Upper lobe of left lung (tissue), 6 donors: ENCODE data around the gene RAP1B. TPM values are rescaled to one million over a fixed set of nuclear protein-coding genes. Genes with fewer than 3 reads are reported as not detected.

Source experiments
- ATAC-seq, 2 donors: fragments of 200-7000 bp; cut with Tn5 transposase; one replicate each; pipeline ENCODE4 v1.9.1; 2022; ENCODE audit warnings: mild to moderate bottlenecking in 2 of 2, moderate library complexity in 2 of 2; ENCODE audit not compliant: low FRiP score in 2 of 2
- DNase-seq, 2 donors: peaks; one replicate each; pipeline ENCODE4 v3.0.0-alpha.2; 2019 to 2020
- H3K27ac ChIP-seq, 4 donors: fragments of 200-600 bp; sonication (generic); one replicate each; pipeline ENCODE4 v1.5.1; 2016 to 2019
- H3K27me3 ChIP-seq, 4 donors: fragments of 200-600 bp; sonication (generic); one replicate each; pipeline ENCODE4 v1.5.1; 2017 to 2019
- H3K36me3 ChIP-seq, 4 donors: fragments of 200-600 bp; sonication (generic); one replicate each; pipeline ENCODE4 v1.5.1; 2016 to 2019
- H3K4me1 ChIP-seq, 4 donors: fragments of 200-600 bp; sonication (generic); one replicate each; pipeline ENCODE4 v1.5.1; 2018 to 2019
- H3K4me3 ChIP-seq, 4 donors: fragments of 200-600 bp; sonication (generic); one replicate each; pipeline ENCODE4 v1.5.1; 2017 to 2019; ENCODE audit warnings: mild to moderate bottlenecking in 2 of 4, moderate library complexity in 1 of 4
- H3K9me3 ChIP-seq, 4 donors: fragments of 200-600 bp; sonication (generic); one replicate each; pipeline ENCODE4 v1.5.1; 2018 to 2019
- EP300 ChIP-seq, 4 donors: sonication (generic); formaldehyde crosslinking; IDR thresholded peaks; one replicate each; pipeline ENCODE4 v1.5.1; 2017; ENCODE audit warnings: antibody characterized with exemption in 4 of 4, control low read depth in 2 of 4
- POLR2A ChIP-seq, 4 donors: fragments of 450-650 bp; IDR thresholded peaks; one replicate each; pipeline ENCODE4 v1.5.1; 2016 to 2017; ENCODE audit warnings: antibody characterized with exemption in 4 of 4, mild to moderate bottlenecking in 2 of 4
- POLR2AphosphoS5 ChIP-seq, 2 donors: sonication (generic); formaldehyde crosslinking; IDR thresholded peaks; one replicate each; pipeline ENCODE4 v1.5.1; 2017; ENCODE audit warnings: antibody characterized with exemption in 2 of 2
- WGBS, 2 donors: methylation state at CpG; one replicate each; pipeline ENCODE4 v1.1.5; 2017 to 2018; 5-methylcytosine and 5-hydroxymethylcytosine counted together
- total RNA-seq, 6 donors: library from RNA; depleted of rRNA in 4 of 6; stranded (reverse); fragments of >200 nt in 4 of 6; gene quantifications; one replicate each; pipeline versions ENCODE4 v1.1.0 to v1.2.1, GENCODE V29; 2016 to 2021
- TF ChIP-seq, protein P1 (sequence below), 6 experiments: fragments of 450-650 bp in 4 of 6; fragments of 200-600 bp in 2 of 6; sonication (generic) in 2 of 6; IDR thresholded peaks; one replicate each; pipeline ENCODE4 v1.5.1; 2016 to 2019; ENCODE audit warnings: antibody characterized with exemption in 6 of 6
- donor health status: DM: no; HTN: no; CAD: no; lungs with moderate emphysema.
- donor health status: DM: no; HTN: yes; CAD: no; lungs with severe emphysema.

RAP1B gene
- total RNA-seq, 6 donors from 2014 or later = 135 to 208 (median 162) TPM

DNA sequence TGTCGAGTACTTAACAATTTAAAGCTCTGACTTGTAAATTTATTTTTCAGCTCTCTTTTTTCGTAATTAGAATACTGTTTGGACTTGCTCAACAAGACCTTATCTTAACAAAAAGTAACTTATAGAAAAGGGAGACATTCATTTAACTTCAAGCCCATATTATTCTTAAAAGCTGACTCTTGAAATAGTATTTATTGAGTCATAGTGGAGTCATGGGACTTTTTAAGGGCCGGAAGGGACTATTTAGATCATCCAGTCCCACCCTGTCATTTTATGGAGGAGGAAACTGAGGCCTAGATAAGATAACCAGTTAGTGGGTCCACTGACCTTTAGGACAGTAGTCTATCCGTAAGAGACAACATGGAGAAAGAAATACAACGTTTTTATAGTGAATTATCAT is 1.5 kb downstream of the RAP1B start:
- Histone ChIP-seq H3K4me3 (peak overlapping the region; percentile 49 to 77 (median 62)), H3K27ac (peak overlapping the region; percentile 92 to 100 (median 98)), H3K4me1 (peaks cover 40 to 62% (median 50%) of the 10 kb centered on the region in 4 donors), H3K27me3 (no peaks in the 10 kb centered on the region), H3K9me3 (no peaks in the 10 kb centered on the region), H3K36me3 (no peaks in the 10 kb centered on the region)
- 1 to 2% methylated on average over 5 of the region's 5 CpGs for WGBS, 2 donors
- ATAC-seq (no peak), DNase-seq (no peak)
- TF ChIP-seq EP300 (IDR thresholded peaks at IDR 0.05) = peak in 1 of 4 donors; percentile 28
- TF ChIP-seq POLR2AphosphoS5 (IDR thresholded peaks at IDR 0.05) = no peak
- no peak for TF ChIP-seq POLR2A (IDR thresholded peaks at IDR 0.05)
- TF ChIP-seq, protein P1, sequence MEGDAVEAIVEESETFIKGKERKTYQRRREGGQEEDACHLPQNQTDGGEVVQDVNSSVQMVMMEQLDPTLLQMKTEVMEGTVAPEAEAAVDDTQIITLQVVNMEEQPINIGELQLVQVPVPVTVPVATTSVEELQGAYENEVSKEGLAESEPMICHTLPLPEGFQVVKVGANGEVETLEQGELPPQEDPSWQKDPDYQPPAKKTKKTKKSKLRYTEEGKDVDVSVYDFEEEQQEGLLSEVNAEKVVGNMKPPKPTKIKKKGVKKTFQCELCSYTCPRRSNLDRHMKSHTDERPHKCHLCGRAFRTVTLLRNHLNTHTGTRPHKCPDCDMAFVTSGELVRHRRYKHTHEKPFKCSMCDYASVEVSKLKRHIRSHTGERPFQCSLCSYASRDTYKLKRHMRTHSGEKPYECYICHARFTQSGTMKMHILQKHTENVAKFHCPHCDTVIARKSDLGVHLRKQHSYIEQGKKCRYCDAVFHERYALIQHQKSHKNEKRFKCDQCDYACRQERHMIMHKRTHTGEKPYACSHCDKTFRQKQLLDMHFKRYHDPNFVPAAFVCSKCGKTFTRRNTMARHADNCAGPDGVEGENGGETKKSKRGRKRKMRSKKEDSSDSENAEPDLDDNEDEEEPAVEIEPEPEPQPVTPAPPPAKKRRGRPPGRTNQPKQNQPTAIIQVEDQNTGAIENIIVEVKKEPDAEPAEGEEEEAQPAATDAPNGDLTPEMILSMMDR (IDR thresholded peaks at IDR 0.05) = no peak

DNA sequence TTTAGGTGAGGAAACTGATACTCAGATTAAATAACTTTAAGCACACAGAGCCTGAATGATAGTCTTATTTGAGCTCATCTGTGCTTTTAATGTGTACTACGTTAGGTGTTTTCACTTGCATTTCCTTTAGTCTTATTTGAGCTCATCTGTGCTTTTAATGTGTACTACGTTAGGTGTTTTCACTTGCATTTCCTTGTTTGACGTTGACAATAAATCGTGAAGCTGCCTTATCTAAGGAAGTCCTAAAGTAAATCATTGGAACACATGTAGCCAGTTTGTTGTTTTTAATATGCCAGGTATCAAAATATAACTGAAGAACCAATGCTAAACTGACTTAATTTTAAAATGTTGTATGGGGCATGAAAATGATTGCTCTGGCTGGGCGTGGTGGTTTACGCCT is 2.0 kb downstream of the RAP1B start:
- Histone ChIP-seq H3K27ac (peak overlapping the region; percentile 92 to 100 (median 98)), H3K4me3 (peak overlapping the region; percentile 0 to 77 (median 62)), H3K27me3 (no peaks in the 10 kb centered on the region), H3K36me3 (no peaks in the 10 kb centered on the region), H3K4me1 (peaks cover 45 to 67% (median 55%) of the 10 kb centered on the region in 4 donors), H3K9me3 (no peaks in the 10 kb centered on the region)
- no peak for ATAC-seq
- TF ChIP-seq POLR2AphosphoS5 (IDR thresholded peaks at IDR 0.05) (no peak), EP300 (IDR thresholded peaks at IDR 0.05) (peak in 1 of 4 donors; percentile 2), POLR2A (IDR thresholded peaks at IDR 0.05) (peak in 1 of 4 donors; percentile 24)
- TF ChIP-seq, protein P1 (IDR thresholded peaks at IDR 0.05) = no peak
- WGBS, 2 donors = 29 to 30% methylated on average over 6 of the region's 6 CpGs
- no peak for DNase-seq

DNA sequence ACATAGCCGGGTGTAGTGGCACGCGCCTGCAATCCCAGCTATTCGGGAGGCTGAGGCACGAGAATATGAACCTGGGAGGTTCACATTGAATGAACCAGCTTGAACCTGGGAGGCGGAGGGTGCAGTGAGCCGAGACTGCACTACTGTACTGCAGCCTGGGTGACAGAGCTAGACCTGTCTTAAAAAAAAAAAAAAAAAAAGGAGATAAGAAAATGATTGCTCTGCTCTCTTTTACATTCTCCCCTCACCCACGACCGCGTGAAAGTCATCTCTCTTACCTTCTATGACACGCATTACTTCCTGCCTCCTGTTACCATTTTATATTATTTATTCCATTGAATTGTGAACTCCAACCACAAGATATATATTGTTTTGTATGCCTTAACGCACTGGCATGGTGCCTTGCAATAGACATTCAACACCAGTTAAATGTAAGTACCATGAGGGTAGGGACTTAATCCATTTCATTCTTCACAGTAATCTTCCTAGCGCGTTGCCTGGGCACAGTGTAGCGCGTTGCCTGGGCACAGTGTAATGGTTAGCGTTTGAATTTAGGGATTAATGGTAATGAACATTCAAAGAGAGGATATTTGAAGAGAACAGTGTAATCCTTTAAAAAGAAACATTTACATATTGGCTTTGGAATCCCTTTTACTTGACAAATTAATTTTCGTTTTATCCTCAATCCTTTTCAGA is 2.7 kb downstream of the RAP1B start:
- Histone ChIP-seq H3K4me3 (peak overlapping the region in 3 of 4 donors; percentile 57 to 77 (median 66)), H3K4me1 (peaks cover 47 to 72% (median 62%) of the 10 kb centered on the region in 4 donors), H3K36me3 (no peaks in the 10 kb centered on the region), H3K27me3 (no peaks in the 10 kb centered on the region), H3K27ac (peak overlapping the region; percentile 92 to 100 (median 98)), H3K9me3 (no peaks in the 10 kb centered on the region)
- WGBS, 2 donors = 68 to 73% methylated on average over 18 of the region's 18 CpGs
- DNase-seq (no peak), ATAC-seq (no peak)
- no peak for TF ChIP-seq POLR2AphosphoS5 (IDR thresholded peaks at IDR 0.05)
- TF ChIP-seq, protein P1 (IDR thresholded peaks at IDR 0.05) = no peak
- no peak for TF ChIP-seq EP300 (IDR thresholded peaks at IDR 0.05)

DNA sequence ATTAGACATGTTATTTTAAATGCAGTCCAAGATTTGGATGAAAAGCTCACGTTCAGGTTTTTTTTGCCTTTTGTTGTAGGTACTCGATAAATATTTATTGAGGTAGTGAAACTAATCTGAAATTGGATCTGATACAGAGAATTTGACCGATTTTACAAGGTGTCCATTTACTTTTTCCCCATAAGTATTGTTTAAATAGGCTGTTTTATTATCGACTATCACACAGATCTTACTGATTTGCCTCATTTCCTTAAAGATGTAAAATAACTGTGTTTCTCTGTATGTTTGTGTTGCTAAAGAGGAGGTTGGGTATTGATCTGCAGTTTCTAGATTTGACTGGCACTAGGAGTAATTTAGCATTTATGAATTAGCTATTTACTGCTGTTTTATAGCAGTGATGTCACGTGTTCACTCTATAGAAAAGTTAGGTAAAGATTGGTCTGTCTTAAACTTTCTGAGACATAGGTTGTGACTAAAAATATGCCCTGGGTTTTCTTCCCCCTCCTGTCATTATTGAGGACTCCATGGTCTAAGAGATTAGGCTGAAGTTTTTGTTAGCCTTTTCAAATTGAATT is 3.5 kb downstream of the RAP1B start:
- WGBS, 2 donors = 46 to 63% methylated on average over 5 of the region's 5 CpGs
- H3K4me3 ChIP-seq = peak overlapping the region in 1 of 4 donors; percentile 66

More for the DNA sequence above, 3.5 kb downstream of the RAP1B start:
- Histone ChIP-seq H3K4me1 (peaks cover 47 to 81% (median 70%) of the 10 kb centered on the region in 4 donors), H3K9me3 (no peaks in the 10 kb centered on the region), H3K36me3 (no peaks in the 10 kb centered on the region), H3K27me3 (no peaks in the 10 kb centered on the region), H3K27ac (peak overlapping the region in 1 of 4 donors; percentile 100)
- TF ChIP-seq EP300 (IDR thresholded peaks at IDR 0.05) (no peak), POLR2AphosphoS5 (IDR thresholded peaks at IDR 0.05) (no peak), POLR2A (IDR thresholded peaks at IDR 0.05) (no peak)
- TF ChIP-seq, protein P1 (IDR thresholded peaks at IDR 0.05) = no peak
- ATAC-seq (no peak), DNase-seq (no peak)
